Stimulated activated CD4-positive, alpha-beta T cell treated with anti-CD3 and anti-CD28 coated beads, Interleukin-1b, Interleukin-23, amount 100 ng/mL, for 4 hours (primary cell): ENCODE results near the gene C1orf226.

Experiments
- DNase-seq, 2 donors: peaks; one replicate each; pipeline ENCODE4 v3.0.0-alpha.2; 2020; ENCODE audit warnings: low read depth in 2 of 2

Gene C1orf226

DNA sequence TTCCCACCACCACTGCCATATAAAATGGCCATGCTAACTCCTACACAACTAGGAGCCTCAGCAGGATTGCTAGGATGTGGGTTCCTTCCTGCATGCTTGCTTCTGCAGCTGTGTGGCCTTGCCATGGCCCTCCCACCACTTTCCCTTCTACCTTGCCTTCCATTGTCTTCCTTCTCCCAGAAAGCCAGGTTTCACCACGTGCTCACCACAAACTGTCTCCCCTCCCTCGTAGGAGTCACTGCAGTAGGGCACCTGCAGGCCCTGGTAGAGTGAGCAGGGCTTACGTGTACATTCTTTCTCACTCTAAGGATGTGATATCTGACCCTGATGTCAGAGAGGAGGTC, 3.7 kb downstream of the C1orf226 start:
- DNase-seq = no peak

GRCh38 chr1:162385702-162386101, 4.2 kb downstream of the C1orf226 start:
- DNase-seq = no peak

- no peak for DNase-seq
Observed at GRCh38 chr1:162386292-162387225, 5.0 kb downstream of the C1orf226 start.

- no peak for DNase-seq
Observed at GRCh38 chr1:162387226-162388082, 5.9 kb downstream of the C1orf226 start.

GRCh38 chr1:162388083-162388594, 6.6 kb downstream of the C1orf226 start:
- no peak for DNase-seq

GRCh38 chr1:162388615-162389014, 7.1 kb downstream of the C1orf226 start:
- no peak for DNase-seq

- no peak for DNase-seq
Observed at GRCh38 chr1:162389021-162389818, 7.7 kb downstream of the C1orf226 start.

GRCh38 chr1:162389971-162390370, 8.4 kb downstream of the C1orf226 start:
- no peak for DNase-seq

DNA sequence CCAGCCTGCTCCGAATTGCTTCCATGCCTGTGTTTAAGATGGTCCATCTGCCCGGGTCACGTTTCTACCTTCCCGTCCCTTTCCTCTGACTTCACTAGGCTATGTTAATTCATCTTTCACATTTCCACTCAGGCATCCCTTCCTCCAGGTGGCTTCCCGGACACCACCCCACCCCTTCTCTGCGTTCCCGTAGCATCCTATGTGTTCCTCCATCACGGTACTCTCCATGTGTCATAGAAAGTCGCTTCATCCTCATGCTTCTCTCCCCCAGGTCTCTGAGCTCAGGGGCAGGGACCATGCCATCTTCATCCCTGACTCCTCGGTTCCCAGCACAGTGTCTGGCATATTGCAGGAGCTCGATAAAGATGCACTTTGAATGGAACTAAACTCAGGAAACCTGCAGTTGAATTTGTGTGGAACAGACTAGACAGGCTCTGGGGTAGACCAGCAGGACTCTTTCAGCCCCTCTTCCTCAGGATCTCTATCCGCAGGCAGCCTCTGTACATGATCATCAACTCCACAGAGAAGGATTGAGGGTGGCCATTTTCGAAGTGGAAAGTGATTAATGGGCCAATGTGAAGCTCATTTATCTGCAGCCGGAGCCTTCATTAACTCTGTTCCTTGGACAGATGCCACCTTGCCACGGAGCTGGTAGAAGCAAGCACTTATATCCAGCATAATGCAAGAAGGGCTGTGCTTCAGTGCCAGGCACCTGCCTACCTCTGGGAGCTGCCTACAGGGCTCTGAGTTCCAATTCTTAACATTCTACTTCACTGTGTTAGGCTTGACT, 9.1 kb downstream of the C1orf226 start:
- DNase-seq = no peak

GRCh38 chr1:162391790-162392563, 10.4 kb downstream of the C1orf226 start:
- DNase-seq = no peak

- DNase-seq = no peak
Observed at GRCh38 chr1:162396201-162396906, 14.8 kb downstream of the C1orf226 start.

GRCh38 chr1:162397039-162397448, 15.5 kb downstream of the C1orf226 start:
- no peak for DNase-seq

DNA sequence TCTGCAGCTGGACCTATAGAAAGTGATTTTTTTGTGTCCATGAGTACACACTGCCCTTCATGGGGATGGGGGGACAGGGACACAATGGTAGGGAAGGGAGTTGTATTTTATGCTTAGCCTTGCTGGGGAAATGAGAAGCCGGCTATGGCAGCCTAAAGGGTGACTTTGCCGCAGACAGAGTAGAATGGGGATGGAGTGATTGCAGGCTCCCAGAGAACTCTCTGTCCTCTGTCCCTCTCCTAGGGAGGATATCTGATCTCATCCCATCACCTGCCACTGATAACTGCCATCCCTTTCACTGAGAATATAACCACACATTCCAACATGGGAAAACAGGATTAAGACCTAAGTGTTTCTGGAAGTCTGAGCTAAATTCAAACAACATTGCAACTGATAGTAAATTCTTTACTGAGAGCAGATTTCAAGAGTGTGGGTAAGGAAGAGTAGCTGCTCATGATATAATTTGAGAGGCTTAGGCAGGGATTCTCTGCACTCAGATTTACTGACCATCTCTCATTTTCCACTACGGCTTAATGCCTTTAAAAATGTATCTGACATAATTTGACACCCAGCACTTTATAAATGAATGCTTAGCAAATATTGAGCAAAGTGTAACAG, 16.5 kb downstream of the C1orf226 start:
- DNase-seq = no peak

DNA sequence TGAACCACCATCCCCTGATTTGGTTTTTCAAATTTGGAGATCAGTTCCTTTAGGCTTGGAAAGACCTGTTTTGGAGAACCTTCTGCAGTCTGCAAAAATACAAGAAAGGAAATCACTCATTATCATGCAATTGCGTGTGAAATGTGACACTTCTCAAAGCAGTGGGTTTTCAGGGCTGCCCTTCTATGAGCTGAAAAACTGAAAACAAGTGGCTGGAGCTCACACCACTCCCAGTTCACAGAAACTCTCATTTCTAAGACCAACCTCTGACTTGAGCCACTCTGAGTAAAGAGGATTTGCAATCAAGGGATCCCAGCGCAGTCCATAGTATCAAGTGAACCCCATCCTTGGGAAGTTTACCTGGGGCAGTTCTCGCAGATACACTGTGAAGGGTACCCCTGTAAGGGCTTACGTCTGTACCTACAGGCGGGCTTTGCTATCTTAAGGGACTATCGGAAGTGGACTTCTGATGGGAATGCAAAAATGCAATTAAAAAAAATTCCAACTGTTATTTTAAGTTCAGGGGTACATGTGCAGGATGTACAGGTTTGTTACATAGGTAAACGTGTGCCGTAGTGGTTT, 17.6 kb downstream of the C1orf226 start:
- DNase-seq = no peak

DNA sequence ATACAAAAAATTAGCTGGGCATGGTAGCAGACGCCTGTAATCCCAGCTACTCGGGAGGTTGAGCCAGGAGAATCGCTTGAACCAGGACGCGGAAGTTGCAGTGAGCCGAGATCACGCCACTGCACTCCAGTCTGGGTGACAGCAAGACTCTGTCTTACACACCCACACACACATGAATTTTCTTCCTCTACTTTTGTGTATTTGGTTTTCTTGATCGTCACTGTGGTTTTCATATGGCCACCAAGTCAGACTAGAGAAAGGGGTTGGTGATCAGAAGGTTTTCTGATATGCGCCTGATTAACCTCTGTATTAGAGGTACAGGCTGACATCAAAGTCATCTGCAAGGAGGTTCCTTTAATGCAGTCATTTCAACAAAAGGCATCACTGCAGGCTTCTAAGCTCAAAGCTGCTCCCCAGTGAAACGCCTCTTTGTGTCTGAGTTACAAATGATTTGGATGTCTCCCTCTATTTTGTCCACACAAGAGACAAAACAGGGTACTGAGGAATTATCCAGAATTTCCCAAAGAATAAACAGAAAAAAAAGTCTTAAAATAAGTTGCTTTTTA, 19.3 kb downstream of the C1orf226 start:
- no peak for DNase-seq

- DNase-seq = no peak
Observed at GRCh38 chr1:162404550-162405160, 23.1 kb downstream of the C1orf226 start.

- DNase-seq = no peak
Observed at GRCh38 chr1:162405800-162406199, 24.3 kb downstream of the C1orf226 start.

DNA sequence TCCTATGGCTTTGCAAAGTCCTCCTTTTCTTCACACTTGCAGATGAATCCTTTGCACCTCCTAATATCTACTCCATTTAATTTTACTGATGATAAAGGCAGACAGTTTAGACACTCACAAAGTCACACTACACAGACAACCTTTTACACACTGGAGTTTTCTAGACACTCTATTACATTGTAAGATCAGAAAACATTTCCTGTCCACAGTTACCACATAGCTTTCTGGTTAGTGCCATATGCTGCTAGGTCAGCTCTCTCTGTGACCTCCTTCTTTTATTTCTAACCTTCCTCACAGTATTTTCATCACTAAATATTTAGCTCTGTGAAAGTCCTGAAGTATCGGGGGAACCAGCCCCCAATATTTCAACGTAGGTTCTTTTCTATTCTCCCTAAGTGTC, 25.3 kb downstream of the C1orf226 start:
- no peak for DNase-seq
